ENCODE measurements around the gene ATXN1.
"Not testable (repeated sequence)": the region's sequence is repeated elsewhere in the genome, so short reads cannot be mapped to it uniquely, and the experiment has no call there.

ATXN1 gene

GRCh38 chr6:16654701-16655100 is 106.6 kb downstream of the ATXN1 start:
- DNase-seq (ENCODE audit: low read depth in 3 of 3, low spot score in 1 of 3), result no peak

DNA sequence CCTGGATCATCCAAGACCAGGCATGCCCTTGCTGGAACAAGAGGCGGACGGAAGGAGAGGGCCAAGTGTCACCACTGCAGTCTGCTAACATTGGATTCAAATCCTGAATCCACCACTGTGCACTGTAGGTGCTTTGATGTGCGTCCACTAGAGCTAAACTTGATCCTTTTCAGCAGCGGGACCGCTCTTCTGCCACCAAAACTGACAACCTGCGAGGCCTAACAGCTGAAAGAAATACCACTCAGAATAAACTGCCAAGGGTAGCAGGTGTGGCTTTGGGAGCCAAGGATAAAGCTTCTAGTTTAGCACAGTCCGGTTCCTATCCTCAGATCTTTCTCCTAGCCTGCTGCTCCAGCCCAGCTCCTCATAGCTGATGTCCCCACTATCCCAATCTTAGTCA is 108.0 kb downstream of the ATXN1 start:
- no peak for DNase-seq (ENCODE audit: low read depth in 3 of 3, low spot score in 1 of 3)

- DNase-seq (ENCODE audit: low read depth in 3 of 3, low spot score in 1 of 3), result no peak
Observed at GRCh38 chr6:16651871-16652270, 109.4 kb downstream of the ATXN1 start.

GRCh38 chr6:16649890-16650289 is 111.4 kb downstream of the ATXN1 start:
- DNase-seq (ENCODE audit: low read depth in 3 of 3, low spot score in 1 of 3), result no peak

DNA sequence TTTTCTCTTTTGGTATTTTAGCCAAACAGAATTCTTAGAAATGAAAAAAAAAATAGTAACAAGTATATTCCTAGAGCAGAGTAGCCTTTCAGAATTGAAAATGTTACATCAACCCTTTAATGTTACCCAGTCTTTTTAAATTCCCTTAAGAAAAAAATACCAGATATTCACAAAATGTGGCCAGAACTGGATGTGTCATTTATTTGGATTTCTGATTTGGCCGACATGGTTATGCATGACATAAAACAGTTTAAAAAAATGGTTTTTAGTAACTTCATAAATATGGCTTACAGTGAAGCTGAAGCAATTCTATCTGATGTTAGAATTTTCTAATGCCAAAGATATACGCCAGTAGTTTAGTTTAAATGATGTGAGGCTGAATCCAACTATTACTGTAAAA is 112.0 kb downstream of the ATXN1 start:
- DNase-seq (ENCODE audit: low read depth in 3 of 3, low spot score in 1 of 3), result no peak

GRCh38 chr6:16648003-16648402 is 113.3 kb downstream of the ATXN1 start:
- DNase-seq (ENCODE audit: low read depth in 3 of 3, low spot score in 1 of 3), result no peak

- DNase-seq (ENCODE audit: low read depth in 3 of 3, low spot score in 1 of 3), result no peak
Observed at GRCh38 chr6:16647422-16647821, 113.8 kb downstream of the ATXN1 start.

DNA sequence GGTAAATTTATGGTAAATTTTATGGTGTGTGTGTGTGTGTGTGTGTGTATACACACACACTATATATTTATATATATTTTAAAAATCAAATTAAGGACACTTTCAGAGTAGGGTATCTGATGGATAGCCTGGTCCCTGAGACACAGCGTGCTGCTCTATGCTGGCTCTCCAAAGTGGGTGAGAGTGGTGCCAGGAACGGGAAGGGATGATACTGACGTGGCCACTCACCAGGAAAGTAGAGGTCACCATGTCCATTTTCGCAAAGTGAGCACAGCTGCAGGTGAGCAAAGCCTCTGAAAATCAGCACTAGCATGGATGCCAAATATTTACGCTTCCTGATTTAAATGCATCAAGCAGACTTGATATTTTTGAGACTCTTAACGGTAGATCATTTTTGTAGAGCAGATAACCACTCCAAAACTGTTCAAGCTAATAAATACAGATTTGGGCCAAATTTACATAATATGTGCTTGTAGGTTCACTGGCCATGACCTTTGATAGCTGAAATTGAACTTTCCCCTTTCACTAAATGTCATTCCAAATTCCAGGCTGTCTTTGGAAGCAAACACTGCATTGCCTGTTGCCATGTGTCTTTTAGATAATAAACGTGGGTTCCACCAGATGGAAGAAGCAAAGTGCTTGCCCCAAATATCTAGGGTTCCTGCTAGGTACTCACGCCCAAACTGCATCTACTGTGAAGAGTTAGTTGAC is 116.6 kb downstream of the ATXN1 start:
- DNase-seq (ENCODE audit: low read depth in 3 of 3, low spot score in 1 of 3), result no peak

DNA sequence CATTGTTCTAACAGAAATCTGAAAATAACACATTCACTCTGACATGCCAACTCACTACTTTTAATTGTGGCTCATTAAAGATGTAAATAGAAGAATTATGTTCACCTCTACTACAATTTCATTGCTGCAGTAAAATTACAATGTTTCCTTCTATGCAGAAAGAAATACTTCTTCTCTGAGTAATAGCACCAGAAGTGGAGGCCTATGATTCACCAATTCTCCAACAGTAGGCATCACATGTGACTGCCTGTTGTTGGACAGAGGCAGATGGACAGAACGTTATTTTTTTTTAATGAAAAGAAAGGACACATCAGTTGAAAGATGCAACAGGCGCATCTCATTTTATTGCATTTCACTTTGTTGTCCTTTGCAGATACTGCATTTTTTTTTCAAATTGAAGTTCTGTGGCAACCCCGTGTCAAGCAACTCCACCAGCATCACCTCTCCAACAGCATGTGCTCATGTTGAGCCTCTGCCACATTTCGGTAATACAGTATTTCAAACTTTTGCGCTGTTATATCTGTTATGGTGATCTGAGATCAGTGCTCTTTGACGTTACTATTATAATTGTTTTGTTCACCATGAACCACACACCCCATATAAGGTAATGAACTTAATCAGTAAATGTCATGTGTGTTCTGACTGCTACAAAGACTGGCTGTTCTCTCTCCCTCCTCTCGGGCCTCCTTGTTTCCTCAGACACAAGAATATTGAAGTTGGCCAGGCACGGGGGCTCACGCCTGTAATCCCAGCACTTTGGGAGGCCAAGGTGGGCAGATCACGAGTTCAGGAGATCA is 121.4 kb downstream of the ATXN1 start:
- no peak for DNase-seq (ENCODE audit: low read depth in 3 of 3, low spot score in 1 of 3)

DNA sequence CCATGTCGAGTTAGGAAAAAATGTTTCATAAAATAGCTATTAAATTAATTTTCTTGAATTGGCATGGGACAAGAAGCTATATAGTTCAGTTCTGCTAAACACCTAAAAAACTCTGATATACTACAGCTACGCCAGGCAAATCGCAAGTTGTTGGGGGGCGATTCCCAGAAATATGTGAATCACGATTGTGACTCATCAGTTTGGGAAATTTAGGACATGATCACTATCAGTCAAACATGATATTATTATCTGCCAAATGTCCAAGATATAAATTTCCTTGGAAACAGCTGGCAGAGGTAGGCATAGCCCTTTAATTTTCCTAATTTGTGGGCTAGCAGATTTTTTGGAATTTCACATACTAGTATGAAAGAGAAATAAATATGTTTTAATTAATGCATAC is 123.6 kb downstream of the ATXN1 start:
- DNase-seq (ENCODE audit: low read depth in 3 of 3, low spot score in 1 of 3), result no peak

- DNase-seq (ENCODE audit: low read depth in 3 of 3, low spot score in 1 of 3), result no peak
Observed at GRCh38 chr6:16635810-16636602, 125.3 kb downstream of the ATXN1 start.

GRCh38 chr6:16635291-16635809 is 125.9 kb downstream of the ATXN1 start:
- no peak for DNase-seq (ENCODE audit: low read depth in 3 of 3, low spot score in 1 of 3)

DNA sequence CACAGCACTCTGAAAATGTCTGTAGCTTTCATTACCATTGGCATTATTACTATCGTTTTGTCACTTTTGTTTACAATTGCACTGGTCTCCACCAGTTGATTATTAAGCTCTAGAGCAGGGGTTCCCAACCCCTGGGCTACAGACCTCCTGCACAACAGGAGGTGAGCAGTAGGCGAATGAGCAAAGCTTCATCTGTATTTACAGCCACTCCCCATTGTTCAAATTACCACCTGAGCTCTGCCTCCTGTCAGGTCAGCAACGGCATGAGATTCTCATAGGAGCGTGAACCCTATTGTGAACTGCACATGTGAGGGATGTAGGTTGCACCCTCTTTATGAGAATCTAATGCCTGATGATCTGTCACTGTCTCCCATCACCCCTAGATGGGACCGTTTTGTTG is 126.4 kb downstream of the ATXN1 start:
- DNase-seq (ENCODE audit: low read depth in 3 of 3, low spot score in 1 of 3), result no peak

DNA sequence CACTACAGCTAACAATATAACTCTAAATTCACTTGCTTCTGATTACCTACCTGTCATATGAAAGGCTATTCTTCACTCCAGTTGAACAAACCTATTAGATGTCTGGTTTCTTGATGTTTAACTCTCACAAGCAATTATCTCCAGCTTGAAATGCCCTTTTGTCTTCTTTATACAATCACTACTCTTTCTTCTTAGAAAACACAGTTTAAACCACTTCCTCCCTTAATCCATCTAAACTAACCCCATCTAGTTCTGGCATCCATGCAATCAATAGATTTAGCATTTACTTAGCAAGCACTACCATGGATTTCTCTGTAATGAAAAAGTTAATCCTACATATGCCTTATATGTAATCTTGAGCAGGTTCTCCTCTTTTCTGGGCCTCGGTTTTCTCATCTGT is 127.3 kb downstream of the ATXN1 start:
- no peak for DNase-seq (ENCODE audit: low read depth in 3 of 3, low spot score in 1 of 3)

DNA sequence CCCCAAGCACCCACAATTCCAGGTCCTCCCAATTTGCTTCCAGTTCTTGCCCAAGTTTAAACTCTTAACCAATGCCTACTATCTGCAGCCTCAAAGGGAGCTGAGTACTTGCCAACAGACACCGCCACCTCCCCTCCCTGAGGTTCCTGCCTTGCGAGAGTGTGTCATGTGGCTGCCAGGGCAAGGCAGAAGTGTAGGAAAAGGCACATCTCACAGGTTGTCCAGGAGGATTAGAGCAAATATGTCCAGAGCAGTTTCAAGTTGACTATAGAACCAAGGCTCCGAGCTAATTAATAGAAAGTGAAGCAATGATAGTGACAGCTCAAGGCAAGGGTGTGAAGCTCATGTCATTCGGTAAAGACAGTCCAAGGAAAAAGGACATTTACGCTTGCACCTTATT is 127.8 kb downstream of the ATXN1 start:
- DNase-seq (ENCODE audit: low read depth in 3 of 3, low spot score in 1 of 3), result no peak

DNA sequence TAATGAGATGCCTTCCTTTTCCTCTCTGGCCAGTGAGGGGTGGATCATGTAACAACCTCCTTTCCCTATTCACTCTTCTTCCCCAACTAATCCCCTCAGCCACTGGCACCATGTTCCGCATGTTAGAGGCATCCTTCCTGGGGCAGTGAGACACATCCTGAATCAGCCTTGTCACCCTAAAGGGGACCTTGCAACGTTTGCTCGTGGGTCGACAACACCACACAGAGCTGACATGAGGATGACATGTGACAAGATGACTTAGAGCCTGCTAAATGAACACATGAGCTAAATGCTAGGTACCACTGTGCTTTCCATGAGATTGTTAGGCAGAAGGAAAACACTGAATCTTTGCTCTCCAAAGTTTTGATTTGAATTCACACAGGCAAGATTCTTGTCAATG is 129.2 kb downstream of the ATXN1 start:
- no peak for DNase-seq (ENCODE audit: low read depth in 3 of 3, low spot score in 1 of 3)

- no peak for DNase-seq (ENCODE audit: low read depth in 3 of 3, low spot score in 1 of 3)
Observed at GRCh38 chr6:16630026-16630643, 131.1 kb downstream of the ATXN1 start.

GRCh38 chr6:16628580-16628979 is 132.7 kb downstream of the ATXN1 start:
- DNase-seq (ENCODE audit: low read depth in 3 of 3, low spot score in 1 of 3), result not testable (repeated sequence)

- no peak for DNase-seq (ENCODE audit: low read depth in 3 of 3, low spot score in 1 of 3)
Observed at GRCh38 chr6:16626650-16627049, 134.6 kb downstream of the ATXN1 start.

- DNase-seq (ENCODE audit: low read depth in 3 of 3, low spot score in 1 of 3), result no peak
Observed at GRCh38 chr6:16625291-16626265, 135.7 kb downstream of the ATXN1 start.

Data from stimulated activated CD4-positive, alpha-beta T cell treated with anti-CD3 and anti-CD28 coated beads, TNF-alpha, amount 100 ng/mL, for 1 hour (primary cell).